Caco-2 (cell line): Measurements from ENCODE around the gene KCNIP1. TPM values are rescaled to one million over a fixed set of nuclear protein-coding genes. Genes with fewer than 3 reads are reported as not detected.

Experiments
- BruUV-seq: library from RNA; stranded (reverse); fragments of 400-500 nt; replicated peaks from 2 replicates; lab custom pipeline; 2021; lab: Mats Ljungman, UMichigan
- CTCF ChIA-PET: fragments of 300-600 bp; sonication (Branson Sonifier 250); formaldehyde crosslinking; loops from one replicate; lab custom pipeline; 2022; ENCODE audit warnings: antibody characterized with exemption; lab: Charles Lee
- POLR2A ChIA-PET: fragments of 300-600 bp; sonication (Branson Sonifier 250); formaldehyde crosslinking; loops from one replicate; lab custom pipeline; 2022; ENCODE audit warnings: antibody characterized with exemption; lab: Charles Lee
- DNase-seq, 2 experiments: peaks; one replicate each; pipeline versions ENCODE4 v3.0.0 to v3.0.0-alpha.2; 2020 to 2022
- H3K27me3 ChIP-seq: replicated peaks from 2 replicates; pipeline ENCODE4 v1.6.0; 2011; ENCODE audit warnings: low read length; ENCODE audit not compliant: control insufficient read depth, insufficient read depth
- H3K36me3 ChIP-seq: 2 replicates; pipeline ENCODE4 v1.5.1; 2011; ENCODE audit warnings: low read length; ENCODE audit not compliant: control insufficient read depth, insufficient read depth
- H3K4me1 ChIP-seq: fragments of 250-450 bp; sonication (Bioruptor Pico); 2 replicates; pipeline ENCODE4 v1.5.1; 2020; ENCODE audit warnings: mild to moderate bottlenecking
- H3K4me3 ChIP-seq: 2 replicates; pipeline ENCODE4 v1.5.1; 2011; ENCODE audit warnings: low read depth, mild to moderate bottlenecking, control low read depth, low read length
- H3K9me3 ChIP-seq: fragments of 250-450 bp; sonication (Bioruptor Pico); 2 replicates; pipeline ENCODE4 v1.5.1; 2020; ENCODE audit warnings: mild to moderate bottlenecking, moderate library complexity
- H3K27ac Mint-ChIP-seq: one replicate; pipeline ENCODE4 v1.8.0; 2022; ENCODE audit warnings: mixed read lengths; ENCODE audit not compliant: unreplicated experiment
- H3K27me3 Mint-ChIP-seq: one replicate; pipeline ENCODE4 v1.8.0; 2022; ENCODE audit warnings: mixed read lengths; ENCODE audit not compliant: insufficient read depth, unreplicated experiment
- H3K36me3 Mint-ChIP-seq: one replicate; pipeline ENCODE4 v1.8.0; 2022; ENCODE audit warnings: mild to moderate bottlenecking, mixed read lengths; ENCODE audit not compliant: insufficient read depth, unreplicated experiment
- H3K4me1 Mint-ChIP-seq: one replicate; pipeline ENCODE4 v1.8.0; 2022; ENCODE audit warnings: low read depth, mixed read lengths; ENCODE audit not compliant: unreplicated experiment
- H3K4me3 Mint-ChIP-seq: one replicate; pipeline ENCODE4 v1.8.0; 2022; ENCODE audit warnings: mild to moderate bottlenecking, moderate library complexity, mixed read lengths; ENCODE audit not compliant: unreplicated experiment
- H3K9me3 Mint-ChIP-seq: one replicate; pipeline ENCODE4 v1.8.0; 2022; ENCODE audit warnings: mixed read lengths; ENCODE audit not compliant: unreplicated experiment
- intact Hi-C: fragments of 100-400 bp; cut with micrococcal nuclease; formaldehyde crosslinking; loops from one replicate; pipeline ENCODE4 v1.10.0; 2022; ENCODE audit not compliant: unreplicated experiment
- total RNA-seq: library from RNA; stranded (reverse); gene quantifications from 2 replicates; pipeline ENCODE4 v1.2.3, GENCODE V29; 2022
- TF ChIP-seq, protein P1 (sequence below), 2 experiments: fragments of 200-600 bp in 1 of 2; IDR thresholded peaks; 1 replicate in 1 of 2; 2 replicates in 1 of 2; pipeline versions ENCODE4 v1.5.1 to v1.8.0; 2011 to 2022; ENCODE audit warnings: antibody characterized with exemption in 1 of 2, control low read depth in 1 of 2, inconsistent platforms in 1 of 2, low read depth in 1 of 2, low read length in 1 of 2, mild to moderate bottlenecking in 1 of 2, moderate library complexity in 1 of 2; ENCODE audit not compliant: insufficient read depth in 1 of 2, severe bottlenecking in 1 of 2, unreplicated experiment in 1 of 2

KCNIP1 gene
- total RNA-seq, 1 experiment from 2014 or later = not detected

DNA sequence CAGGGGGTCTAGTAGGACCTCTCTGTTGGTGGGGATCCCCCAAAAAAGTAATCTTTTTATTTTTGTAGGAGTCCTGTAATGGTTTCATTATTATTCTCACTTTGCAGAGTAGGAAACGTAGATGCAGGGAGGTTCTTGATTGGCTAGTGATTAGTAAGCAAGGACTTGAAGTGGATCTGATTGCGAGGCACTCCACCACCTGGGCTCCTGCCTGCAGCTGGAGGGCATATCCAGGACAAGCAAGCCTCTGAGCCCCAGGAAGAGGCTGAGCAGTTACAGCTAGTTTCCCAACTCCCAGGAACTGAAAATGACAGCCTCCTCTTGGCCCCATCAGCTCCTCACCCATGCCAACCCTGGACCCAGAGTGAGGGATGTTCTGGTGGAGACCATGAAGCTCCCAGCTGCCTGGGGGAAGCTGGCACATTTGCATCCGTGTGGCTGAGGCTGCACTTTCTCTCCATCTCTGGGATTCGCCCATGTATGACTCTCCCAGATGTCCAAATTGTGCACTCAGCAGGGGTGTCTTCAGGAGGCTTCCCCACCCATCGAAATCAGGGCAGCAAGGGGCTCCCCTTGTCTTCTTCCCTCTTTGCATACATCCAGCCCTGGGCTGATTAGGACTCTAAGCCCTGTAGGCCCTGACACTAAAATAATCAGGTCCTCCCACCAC, 10.2 kb downstream of the KCNIP1 start:
- no peak overlapping the region for H3K27ac Mint-ChIP-seq
- Histone ChIP-seq H3K9me3 (no peaks in the 10 kb centered on the region), H3K4me3 (no peak overlapping the region), H3K27me3 (no peaks in the 10 kb centered on the region), H3K4me1 (0 out of 2 replicates have a peak, but pooled peaks cover under 1% of the 10 kb centered on the region), H3K36me3 (no peaks in the 10 kb centered on the region)
- peaks cover 2% of the 10 kb centered on the region for H3K4me1 Mint-ChIP-seq
- ChIA-PET CTCF (no interaction called here), POLR2A (no interaction called here)
- H3K36me3 Mint-ChIP-seq = no peaks in the 10 kb centered on the region
- TF ChIP-seq, protein P1, sequence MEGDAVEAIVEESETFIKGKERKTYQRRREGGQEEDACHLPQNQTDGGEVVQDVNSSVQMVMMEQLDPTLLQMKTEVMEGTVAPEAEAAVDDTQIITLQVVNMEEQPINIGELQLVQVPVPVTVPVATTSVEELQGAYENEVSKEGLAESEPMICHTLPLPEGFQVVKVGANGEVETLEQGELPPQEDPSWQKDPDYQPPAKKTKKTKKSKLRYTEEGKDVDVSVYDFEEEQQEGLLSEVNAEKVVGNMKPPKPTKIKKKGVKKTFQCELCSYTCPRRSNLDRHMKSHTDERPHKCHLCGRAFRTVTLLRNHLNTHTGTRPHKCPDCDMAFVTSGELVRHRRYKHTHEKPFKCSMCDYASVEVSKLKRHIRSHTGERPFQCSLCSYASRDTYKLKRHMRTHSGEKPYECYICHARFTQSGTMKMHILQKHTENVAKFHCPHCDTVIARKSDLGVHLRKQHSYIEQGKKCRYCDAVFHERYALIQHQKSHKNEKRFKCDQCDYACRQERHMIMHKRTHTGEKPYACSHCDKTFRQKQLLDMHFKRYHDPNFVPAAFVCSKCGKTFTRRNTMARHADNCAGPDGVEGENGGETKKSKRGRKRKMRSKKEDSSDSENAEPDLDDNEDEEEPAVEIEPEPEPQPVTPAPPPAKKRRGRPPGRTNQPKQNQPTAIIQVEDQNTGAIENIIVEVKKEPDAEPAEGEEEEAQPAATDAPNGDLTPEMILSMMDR (IDR thresholded peaks at IDR 0.05; ENCODE audit: insufficient read depth in 1 of 2, low read depth in 1 of 2, low read length in 1 of 2, severe bottlenecking in 1 of 2, unreplicated experiment in 1 of 2) = no peak
- no peak overlapping the region for H3K4me3 Mint-ChIP-seq
- intact Hi-C loops = no loop called here
- no peaks in the 10 kb centered on the region for H3K9me3 Mint-ChIP-seq
- no TSS peak for BruUV-seq
- no peaks in the 10 kb centered on the region for H3K27me3 Mint-ChIP-seq
- DNase-seq = no peak

DNA sequence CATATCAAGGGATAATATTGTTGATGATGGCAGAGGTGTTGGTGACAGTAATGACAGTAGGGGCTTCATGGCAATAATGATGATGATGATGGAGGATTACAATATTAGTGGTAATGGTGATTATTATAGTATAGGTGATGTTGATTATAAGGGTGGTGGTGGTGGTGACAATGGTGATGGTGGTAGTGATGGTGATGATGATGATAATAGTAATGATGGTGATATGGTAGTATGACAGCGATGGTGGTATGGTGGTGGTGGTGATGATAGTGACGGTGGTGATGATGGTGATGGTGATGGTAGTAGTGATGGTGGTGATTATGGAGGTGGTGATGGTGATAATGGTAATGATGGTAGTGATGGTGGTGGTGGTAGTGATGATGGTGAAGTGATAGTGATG, 13.6 kb downstream of the KCNIP1 start:
- no peaks in the 10 kb centered on the region for H3K9me3 ChIP-seq
- Mint-ChIP-seq H3K4me3 (no peak overlapping the region), H3K27ac (no peak overlapping the region), H3K4me1 (no peaks in the 10 kb centered on the region), H3K27me3 (peaks cover 6% of the 10 kb centered on the region), H3K9me3 (no peaks in the 10 kb centered on the region), H3K36me3 (no peaks in the 10 kb centered on the region)
- CTCF ChIA-PET = no interaction called here
- POLR2A ChIA-PET = no interaction called here
- no peaks in the 10 kb centered on the region for H3K36me3 ChIP-seq
- intact Hi-C loops = no loop called here
- BruUV-seq = no TSS peak
- no peak overlapping the region for H3K4me3 ChIP-seq
- DNase-seq = no peak
- H3K27me3 ChIP-seq = no peaks in the 10 kb centered on the region
- TF ChIP-seq, protein P1 (IDR thresholded peaks at IDR 0.05; ENCODE audit: insufficient read depth in 1 of 2, low read depth in 1 of 2, low read length in 1 of 2, severe bottlenecking in 1 of 2, unreplicated experiment in 1 of 2) = no peak
- no peaks in the 10 kb centered on the region for H3K4me1 ChIP-seq

DNA sequence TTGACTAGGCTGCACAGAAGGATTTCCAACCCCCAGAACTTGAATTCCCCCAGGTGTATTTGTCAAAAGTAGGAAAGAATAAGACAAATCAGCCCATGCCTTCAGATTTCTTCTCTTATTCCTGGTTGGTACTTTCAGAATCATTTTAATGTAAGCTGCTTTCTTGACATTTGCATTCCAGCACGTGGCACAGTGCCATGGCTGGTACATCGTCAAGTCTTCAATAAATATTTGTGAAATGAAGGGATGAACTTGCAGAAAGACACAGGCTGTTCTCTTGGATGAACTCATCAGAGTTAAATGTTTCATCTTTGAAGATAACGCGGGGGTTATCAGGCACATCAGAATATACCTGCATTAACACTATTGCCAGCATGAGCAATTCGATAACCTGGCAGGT, 14.5 kb downstream of the KCNIP1 start:
- no TSS peak for BruUV-seq
- no peak overlapping the region for H3K4me3 ChIP-seq
- CTCF ChIA-PET = no interaction called here

More for the DNA sequence above, 14.5 kb downstream of the KCNIP1 start:
- Histone ChIP-seq H3K9me3 (no peaks in the 10 kb centered on the region), H3K4me1 (no peaks in the 10 kb centered on the region), H3K27me3 (no peaks in the 10 kb centered on the region), H3K36me3 (no peaks in the 10 kb centered on the region)
- intact Hi-C loops = no loop called here
- H3K27ac Mint-ChIP-seq = no peak overlapping the region
- no peaks in the 10 kb centered on the region for H3K36me3 Mint-ChIP-seq
- H3K4me1 Mint-ChIP-seq = no peaks in the 10 kb centered on the region
- no peak for DNase-seq
- TF ChIP-seq, protein P1 (IDR thresholded peaks at IDR 0.05; ENCODE audit: insufficient read depth in 1 of 2, low read depth in 1 of 2, low read length in 1 of 2, severe bottlenecking in 1 of 2, unreplicated experiment in 1 of 2) = no peak
- H3K4me3 Mint-ChIP-seq = no peak overlapping the region
- POLR2A ChIA-PET = no interaction called here
- H3K9me3 Mint-ChIP-seq = no peaks in the 10 kb centered on the region
- H3K27me3 Mint-ChIP-seq = peaks cover 6% of the 10 kb centered on the region
